Dedifferentiated amniotic fluid mesenchymal stem cell (primary cell): ENCODE results near the gene WDR47.
A peak's percentile ranks its signal among the peaks of the same experiment; 100 is the strongest.

Experiments
- DNase-seq: peaks from one replicate; pipeline ENCODE4 v3.0.0-alpha.2; 2016; ENCODE audit errors: extremely low spot score

The WDR47 gene

GRCh38 chr1:109041621-109042468 is at the start of gene WDR47:
Gene WDR47 (minus strand): TSS chr1:109042102. CDS start chr1:109023512, 18,590 bp downstream.
- peak; percentile 92 for DNase-seq

GRCh38 chr1:109091078-109091838 is 49.4 kb upstream of the WDR47 start:
- DNase-seq: peak; percentile 33

GRCh38 chr1:109090196-109091077 is 48.5 kb upstream of the WDR47 start, which contains the start of gene TMEM167B:
Gene TMEM167B (plus strand): TSS chr1:109090764. CDS start chr1:109090873, 109 bp downstream.
- peak; percentile 94 for DNase-seq

GRCh38 chr1:109089242-109090015 is 47.5 kb upstream of the WDR47 start:
- no peak for DNase-seq

- no peak for DNase-seq
These were observed 42.9 kb upstream of the WDR47 start for GRCh38 chr1:109084563-109085517.

GRCh38 chr1:109083923-109084322 is 42.0 kb upstream of the WDR47 start:
- no peak for DNase-seq

GRCh38 chr1:109083501-109083900 is 41.6 kb upstream of the WDR47 start:
- no peak for DNase-seq

- DNase-seq: no peak
These were observed 38.7 kb upstream of the WDR47 start for GRCh38 chr1:109080441-109081082.

- no peak for DNase-seq
These were observed 37.3 kb upstream of the WDR47 start for GRCh38 chr1:109079240-109079622.

- DNase-seq: no peak
These were observed 36.4 kb upstream of the WDR47 start for GRCh38 chr1:109078317-109078716.

GRCh38 chr1:109075531-109076490 is 33.9 kb upstream of the WDR47 start, which contains the start of gene TAF13:
Gene TAF13 (minus strand): TSS chr1:109076003. CDS start chr1:109075947, 56 bp downstream.
- DNase-seq: peak; percentile 97

GRCh38 chr1:109069294-109069693 is 27.4 kb upstream of the WDR47 start:
- DNase-seq: no peak

GRCh38 chr1:109067883-109068282 is 26.0 kb upstream of the WDR47 start:
- DNase-seq: no peak

GRCh38 chr1:109065137-109065536 is 23.2 kb upstream of the WDR47 start:
- no peak for DNase-seq

- DNase-seq: no peak
These were observed 19.3 kb upstream of the WDR47 start for GRCh38 chr1:109061183-109061582.

GRCh38 chr1:109060707-109061106 is 18.8 kb upstream of the WDR47 start:
- no peak for DNase-seq

- no peak for DNase-seq
These were observed 17.1 kb upstream of the WDR47 start for GRCh38 chr1:109059026-109059425.

GRCh38 chr1:109056064-109056463 is 14.2 kb upstream of the WDR47 start:
- no peak for DNase-seq
